HG03135 (cell line): Measurements from ENCODE around the gene WRAP73.

Experiments used
- ATAC-seq: cut with Tn5 transposase; IDR thresholded peaks from one replicate; pipeline ENCODE4 v1.9.1; 2021; ENCODE audit warnings: mild to moderate bottlenecking, moderate library complexity; ENCODE audit not compliant: unreplicated experiment

The WRAP73 gene

DNA sequence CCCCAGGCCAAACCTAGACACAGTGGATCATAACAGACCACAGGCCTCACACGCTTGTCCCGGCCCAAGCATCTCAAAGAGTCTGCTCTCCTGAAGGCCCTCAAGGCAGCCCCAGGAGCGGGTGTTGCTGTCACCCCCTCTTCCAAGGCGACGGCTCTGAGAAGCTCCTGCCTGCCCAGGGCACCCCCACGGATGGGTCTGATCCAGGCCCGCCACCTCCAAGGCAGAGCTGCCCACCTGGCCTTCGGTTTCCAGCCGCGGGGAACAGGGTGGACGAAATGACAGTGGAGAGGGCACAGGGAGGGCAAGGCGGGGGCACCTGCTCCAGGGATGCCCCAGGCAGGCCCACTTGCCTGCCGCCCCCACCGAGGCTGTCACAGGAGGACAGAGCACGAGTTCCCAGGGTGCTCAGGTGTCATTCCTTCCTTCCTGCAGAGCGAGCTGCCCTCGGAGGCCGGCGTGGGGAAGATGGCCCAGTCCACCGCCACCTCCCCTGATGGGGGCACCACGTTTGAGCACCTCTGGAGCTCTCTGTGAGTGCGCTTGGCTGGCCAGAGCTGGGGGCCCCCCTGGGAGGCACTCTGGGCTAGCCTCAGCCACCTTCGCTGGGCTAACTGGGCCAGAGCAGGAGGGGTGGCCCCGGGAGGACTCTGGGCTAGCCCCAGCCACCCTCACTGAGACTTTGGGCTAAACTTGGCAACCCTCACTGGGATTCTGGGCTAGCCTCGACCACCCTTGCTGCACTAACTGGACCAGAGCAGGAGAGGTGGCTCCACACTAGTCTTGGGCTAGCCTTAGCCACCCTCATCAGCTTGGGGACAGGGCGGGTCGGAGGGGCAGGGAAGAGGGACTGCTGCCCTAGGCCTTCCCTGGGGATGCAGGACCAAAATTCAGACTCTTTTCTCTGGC lies 32.2 kb upstream of the WRAP73 start:
- no peak for ATAC-seq

DNA sequence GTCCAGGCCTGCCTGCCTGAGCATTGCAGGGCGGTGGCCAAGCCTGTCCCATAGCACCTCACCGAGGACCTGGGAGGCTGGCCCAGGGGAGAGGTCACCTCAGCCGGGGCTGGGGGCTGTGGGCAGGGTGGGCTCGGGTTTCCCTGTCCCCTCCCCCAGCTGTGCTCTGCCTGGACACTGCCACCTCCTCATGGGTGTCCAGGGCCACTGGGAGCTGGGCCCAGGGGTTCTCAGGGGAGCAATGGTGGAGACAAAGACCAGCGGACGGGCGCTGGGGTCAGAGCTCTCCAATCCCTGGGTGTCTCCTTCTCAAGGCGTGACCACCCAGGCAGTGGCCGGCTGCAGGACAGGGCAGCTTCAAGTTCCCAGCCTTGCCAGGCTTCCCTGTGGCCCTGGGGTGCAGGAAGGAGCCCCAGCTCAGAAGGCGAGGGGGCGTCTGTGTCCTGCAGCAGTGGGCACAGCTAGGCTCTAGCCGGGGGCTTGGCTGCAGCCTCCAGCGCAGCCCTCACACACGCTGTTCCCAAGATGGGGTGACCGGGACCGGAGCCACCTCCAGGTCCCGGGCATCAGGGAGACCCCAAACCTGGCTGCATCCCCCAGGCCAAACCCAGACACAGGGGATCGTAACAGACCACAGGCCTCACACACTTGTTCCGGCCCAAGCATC lies 31.5 kb upstream of the WRAP73 start:
- no peak for ATAC-seq

DNA sequence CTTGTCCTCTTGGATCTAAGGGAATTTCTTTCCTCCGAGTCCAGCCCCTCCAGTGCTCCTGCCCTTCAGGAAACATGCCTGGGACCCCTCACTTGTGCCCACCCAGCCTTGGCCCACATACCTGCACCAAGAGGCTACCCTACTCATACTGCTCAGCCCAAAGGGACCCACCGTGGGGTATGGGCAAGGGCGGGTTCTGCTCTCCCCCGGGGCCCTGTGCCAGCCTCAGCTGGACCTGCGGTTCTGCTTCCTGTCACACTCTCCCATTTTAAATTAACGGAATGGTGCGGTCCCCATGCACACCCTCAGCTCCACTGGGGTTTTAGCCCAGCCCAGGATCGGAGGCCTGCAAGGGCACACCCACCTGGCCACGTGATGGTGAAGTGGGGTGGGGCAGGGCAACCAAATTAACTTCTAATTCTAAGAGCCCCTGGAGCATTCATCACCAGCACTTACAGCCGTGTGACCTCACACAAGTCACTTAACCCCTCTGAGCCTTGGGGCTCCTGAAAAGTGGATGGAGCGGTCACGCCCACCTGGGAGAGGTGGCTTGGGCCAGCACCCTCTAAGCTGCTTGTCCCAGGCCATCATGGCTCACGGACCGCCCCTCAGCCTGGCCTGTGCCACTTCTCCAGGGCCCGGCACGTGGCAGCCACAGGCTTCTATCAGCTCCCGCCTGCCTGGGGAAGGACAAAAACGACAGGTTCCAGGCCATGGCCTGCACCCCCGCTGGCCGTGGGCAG lies 30.8 kb upstream of the WRAP73 start:
- ATAC-seq = no peak

DNA sequence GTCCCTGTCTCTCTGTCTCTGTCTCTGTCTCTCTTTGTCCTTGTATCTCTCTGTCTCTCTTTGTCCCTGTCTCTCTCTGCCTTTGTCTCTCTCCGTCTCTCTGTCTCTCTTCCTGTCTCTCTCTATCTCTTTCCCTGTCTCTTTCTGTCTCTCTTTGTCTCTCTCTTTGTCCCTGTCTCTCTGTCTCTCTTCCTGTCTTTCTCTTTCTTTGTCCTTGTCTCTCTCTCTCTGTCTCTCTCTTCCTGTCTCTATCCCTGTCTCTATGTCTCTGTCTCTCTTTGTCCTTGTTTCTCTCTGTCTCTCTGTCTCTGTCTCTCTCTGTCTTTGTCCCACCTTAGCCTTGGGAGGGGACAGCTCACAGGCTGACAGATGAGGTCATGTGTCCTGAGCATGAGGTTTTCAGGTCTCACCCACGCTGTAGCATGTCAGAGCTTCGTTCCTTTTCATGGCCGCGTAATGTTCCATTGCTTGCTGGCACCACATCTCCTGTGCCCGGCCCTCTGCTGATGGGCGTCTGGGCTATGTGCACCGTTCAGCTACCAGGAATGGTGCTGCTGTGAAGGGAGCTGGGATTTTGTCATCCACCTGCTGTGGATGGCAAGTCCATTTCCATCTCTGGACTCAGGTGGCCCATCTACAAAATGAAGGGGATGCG lies 30.0 kb upstream of the WRAP73 start:
- ATAC-seq = no peak

- ATAC-seq = no peak
Measured at GRCh38 chr1:3679098-3679555, 29.2 kb upstream of the WRAP73 start.

DNA sequence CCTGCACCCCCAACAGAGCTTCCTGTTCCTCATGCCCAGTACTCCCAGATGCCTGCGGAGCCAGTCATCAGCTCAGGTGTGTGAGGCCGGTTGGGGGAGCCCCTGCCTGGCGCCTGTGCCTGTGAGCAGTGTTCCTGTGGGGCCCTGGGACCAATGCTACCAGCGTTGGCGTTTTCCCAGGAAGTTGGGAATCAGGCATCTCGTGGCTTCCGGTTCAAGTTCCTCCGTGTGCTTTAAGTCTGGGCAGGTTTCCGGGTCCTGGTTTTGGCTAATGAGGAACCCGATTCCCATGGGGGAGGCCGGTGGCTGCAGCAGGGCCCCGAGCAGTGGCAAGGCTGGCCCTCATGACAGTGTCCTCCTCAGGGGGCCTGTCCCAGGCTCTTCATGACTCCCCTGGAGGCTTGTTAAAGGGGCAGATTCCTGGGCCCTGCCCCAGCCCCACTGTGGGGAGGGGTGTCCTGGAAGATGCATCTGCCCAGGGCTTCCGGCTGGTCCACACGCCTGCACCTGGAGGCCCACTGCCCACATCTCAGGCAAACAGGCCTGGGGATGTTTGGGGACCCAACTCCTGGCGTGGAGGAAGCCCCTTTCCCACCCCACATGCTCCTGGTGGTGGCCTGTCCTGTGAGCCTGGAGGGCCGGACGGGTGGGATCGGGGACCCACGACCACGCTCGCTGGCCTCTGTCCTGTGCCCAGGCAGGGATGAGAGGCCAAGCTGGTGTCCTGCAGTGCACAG lies 28.6 kb upstream of the WRAP73 start:
- no peak for ATAC-seq

GRCh38 chr1:3677484-3677883 lies 27.6 kb upstream of the WRAP73 start:
- peak; percentile 4 for ATAC-seq

DNA sequence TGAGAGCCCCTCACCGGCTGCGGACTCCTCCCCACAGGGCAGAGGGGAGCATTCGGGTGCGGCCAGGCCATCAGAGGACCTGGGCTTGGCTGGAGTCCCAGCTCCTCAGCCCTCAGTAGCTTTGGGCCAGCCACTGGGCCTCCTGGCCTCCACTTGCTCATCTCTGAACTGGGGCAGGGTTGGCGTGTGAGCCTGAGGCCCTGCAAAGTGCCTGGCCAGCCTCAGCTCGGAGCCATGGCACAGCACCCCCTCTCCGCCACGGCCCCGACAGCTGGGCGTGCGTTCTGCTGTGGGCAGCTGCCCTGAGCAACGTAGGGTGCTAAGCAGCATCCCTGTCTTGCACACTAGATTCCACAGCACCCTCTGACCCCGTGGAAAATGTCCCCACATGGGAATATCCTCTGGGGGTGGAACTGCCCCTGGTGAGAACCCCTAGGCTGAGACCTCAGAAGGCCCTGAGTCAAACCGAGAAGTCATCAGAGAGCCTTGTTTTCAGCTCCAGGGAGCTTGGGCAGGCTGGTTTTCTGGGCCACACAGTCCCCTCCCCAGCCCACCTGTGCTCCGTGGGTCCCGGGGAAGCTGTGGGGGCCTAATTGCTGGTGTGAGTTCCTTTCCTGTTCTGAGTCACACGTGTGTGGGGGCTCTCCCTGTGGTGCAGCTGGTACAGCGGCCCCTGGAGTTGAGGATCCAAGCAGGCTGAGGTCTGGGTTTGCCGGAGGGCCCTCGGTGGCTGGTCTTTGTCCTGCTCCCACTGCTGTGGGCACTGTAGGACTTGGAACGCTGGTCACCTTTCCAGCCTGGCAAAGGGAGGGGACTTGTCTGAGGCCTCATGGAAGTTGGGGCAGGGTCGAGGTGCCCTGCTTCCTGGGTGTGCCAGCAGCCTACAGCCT lies 26.9 kb upstream of the WRAP73 start:
- ATAC-seq = peak; percentile 59

DNA sequence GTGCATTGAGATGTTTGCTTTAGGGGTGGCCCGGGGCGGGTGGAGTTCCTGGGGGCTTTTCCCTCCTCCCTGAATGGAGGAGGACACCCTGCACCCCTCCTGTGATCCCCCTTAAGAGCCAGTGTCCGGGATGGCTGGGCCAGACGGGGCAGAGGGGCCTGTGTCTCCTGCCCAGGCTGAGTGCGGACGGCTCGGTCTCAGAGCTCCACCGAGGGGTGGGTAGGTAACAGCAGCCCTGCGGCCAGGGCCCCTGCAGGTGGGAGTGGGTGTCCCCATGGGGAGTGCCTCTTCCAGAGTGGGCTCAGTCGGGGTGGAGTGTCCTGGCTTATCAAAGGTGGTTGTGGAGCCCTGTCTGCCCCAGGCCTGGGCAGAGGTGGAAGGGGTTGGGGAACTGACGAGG lies 25.5 kb upstream of the WRAP73 start:
- no peak for ATAC-seq

GRCh38 chr1:3674100-3675094 lies 24.5 kb upstream of the WRAP73 start:
- ATAC-seq = no peak

DNA sequence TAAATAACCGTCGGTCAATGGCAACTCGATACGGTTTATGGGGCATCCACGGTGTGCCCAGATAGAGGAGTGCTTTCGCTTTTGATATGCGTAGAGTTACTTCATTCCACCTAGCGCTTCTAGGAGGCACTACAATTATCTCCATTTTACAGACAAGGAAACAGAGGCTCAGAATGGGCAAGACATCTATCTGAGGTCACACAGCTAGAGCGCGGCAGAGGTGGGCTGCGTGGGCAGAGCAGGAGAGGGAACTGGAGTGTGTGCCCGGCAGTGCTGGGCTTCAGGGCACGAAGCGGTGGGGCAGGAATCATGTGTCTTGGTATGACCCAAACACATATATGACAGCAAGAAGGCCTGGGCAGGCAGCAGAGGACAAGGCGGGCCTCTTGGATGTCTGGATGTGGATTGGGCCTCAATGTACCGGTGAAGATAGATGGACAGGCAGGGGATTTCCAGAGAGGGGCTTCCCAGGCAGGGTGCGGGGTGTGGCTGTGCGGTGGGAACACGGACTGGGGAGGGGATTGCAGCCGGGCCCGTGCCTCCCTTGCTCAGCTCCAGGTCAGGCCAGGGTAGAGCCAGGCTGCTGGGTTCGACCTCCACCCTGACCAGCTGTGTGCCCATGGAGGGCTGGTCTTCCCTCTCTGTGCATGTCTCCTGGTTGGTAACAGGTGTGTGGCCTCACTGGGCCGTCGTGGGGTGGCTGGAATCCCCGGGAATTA lies 23.6 kb upstream of the WRAP73 start:
- ATAC-seq = no peak

GRCh38 chr1:3672971-3673361 lies 23.1 kb upstream of the WRAP73 start:
- ATAC-seq = no peak

DNA sequence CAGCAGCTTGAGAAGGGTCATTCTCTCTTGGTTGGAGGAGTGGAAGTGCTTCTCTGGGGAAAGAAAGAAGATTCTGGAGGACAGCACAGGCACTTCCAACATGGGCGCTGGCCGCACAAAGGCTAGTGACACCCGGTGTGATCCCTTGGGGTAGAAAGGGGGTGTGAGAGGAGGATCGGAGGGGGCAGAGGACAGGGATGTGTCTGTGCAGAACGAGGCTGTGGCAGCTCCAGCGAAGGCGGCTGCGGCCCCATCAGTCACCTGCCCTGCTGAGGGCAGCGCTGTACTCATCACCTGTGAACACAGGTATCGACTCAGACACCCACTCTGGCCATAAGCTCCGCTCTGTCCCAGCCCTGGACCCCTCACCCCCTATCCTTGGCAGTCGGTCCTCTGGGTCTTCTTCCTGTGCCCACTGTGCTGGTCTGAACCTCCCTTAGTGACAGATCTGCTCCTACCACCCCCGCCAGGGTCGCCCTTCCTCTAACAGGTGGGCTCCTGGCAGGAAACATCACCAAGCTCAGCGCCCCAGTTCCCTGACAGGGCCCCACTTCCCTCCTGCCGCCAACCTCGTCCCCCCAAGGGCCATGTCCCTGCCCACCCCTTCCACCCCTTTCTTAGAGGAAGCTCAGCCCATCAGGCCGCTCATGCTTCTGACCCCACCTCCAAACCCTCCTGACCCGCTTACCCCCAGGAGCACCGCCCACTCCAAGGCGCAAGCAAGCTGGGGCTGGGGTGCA lies 22.5 kb upstream of the WRAP73 start:
- ATAC-seq = no peak

DNA sequence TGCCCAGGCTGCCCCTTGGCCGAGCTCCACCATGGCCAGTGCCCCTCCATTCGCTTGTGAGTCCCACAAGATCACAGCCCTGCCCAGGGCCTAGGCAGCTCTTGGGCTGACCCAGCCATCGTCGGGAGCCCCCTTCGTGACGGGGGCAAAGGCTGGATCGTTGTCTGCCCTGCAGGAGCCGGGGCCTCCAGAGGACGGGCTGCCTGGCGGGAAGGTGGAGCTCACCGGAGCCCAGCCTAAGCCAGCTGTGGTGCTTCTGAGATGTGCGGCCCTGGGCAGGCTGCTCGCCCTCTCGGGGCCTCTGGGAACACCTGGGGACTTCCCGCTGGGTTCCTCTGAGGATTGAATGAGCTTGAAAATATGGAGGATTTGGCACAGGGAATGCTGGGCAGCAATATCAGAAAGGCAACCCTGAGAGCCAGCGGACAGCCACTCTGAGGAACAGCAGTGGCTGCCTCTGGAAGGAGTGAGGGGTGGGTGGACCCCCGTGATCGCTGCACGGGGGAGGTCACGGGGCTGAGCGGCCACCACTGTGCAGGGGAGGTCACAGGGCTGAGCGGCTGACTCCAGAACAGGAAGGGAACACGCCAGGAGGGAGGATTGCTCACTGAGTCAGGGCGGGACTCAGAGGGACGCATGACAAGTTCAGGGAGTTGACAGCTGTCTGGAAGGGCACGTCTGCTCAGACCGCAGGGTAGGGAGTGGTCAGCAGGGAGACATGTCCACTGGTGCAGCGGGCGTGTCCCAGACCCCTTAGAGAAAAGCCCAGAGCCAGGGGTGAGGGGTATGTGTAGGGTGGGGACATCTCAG lies 21.7 kb upstream of the WRAP73 start:
- no peak for ATAC-seq

GRCh38 chr1:3670823-3671265 lies 20.9 kb upstream of the WRAP73 start:
- no peak for ATAC-seq

DNA sequence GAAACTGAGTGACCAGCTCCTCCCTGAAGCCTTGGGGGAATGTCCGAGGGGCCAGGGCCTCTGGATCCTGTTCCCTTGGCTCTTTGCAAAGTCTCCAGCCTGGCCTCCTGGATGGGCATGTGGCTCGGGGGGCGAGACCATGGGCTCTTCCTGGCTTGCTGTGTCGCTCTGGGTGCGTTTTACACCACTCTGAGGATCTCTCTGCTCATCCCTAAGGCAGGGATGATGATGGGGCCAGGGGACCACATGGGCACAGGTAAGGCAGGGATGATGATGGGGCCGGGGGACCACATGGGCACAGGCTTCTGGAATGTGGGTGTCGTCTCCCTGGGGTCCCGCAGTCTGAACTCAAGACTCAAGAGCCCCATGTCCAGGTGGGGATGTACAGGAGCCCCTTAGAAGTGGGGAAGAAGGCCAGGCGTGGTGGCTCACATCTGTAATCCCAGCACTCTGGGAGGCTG lies 20.1 kb upstream of the WRAP73 start:
- ATAC-seq = no peak
